ENCODE data around the gene IGFL2. TPM values are rescaled to one million over a fixed set of nuclear protein-coding genes. Genes with fewer than 3 reads are reported as not detected.

IGFL2 gene
- total RNA-seq, 2 experiments from 2014 or later, result not detected

DNA sequence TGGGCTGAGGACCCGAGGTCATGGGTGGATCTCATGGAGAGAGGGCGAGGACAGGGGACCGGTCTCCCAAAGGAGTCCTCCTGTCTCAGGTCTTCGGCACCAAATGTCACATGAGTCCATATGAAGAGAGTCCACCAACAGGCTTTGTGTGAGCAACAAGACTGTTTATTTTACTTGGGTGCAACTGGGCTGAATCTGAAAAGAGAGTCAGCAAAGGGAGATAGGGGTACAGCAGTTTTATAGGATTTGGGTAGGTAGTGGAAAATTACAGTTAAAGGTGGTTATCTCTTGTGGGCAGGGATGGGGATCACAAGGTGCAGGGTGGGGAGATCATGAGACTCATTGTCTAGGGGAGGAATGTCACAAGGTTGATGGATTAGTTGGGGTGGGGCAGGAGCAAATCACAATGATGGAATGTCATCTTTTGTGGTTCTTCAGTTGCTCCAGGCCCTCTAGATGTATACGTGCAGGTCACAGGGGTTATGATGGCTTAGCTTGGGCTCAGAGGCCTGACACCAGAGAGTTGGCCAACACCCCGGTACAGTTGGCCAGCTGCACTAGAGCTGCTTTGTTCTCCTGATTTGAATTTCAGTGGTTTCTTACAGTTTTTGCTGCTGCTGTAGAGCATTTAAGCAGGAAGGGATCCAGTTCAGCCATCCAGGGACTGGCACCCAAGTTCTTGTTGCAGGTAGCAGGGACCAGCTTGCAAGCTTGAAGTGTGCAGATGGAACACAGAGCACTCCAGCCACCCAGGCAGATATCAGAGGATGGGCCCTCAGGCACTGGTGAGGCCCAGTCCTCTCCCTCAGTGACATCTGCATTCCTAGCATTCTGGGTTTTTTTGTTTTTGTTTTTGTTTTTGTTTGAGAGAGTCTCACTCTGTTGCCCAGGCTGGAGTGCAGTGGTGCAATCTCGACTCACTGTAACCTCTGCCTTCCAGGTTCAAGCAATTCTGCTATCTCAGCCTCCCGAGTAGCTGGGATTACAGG is 55.1 kb downstream of the IGFL2 start:
- H3K9me2 ChIP-seq (ENCODE audit: insufficient read depth, low read length), result no peaks in the 10 kb centered on the region
- H3K27ac ChIP-seq (ENCODE audit: low read depth, low read length, poor library complexity, severe bottlenecking), result no peak overlapping the region
- no peak overlapping the region for H3K4me3 ChIP-seq (ENCODE audit: low read depth, low read length, poor library complexity, severe bottlenecking)
- H3K36me3 ChIP-seq (ENCODE audit: insufficient read depth, low read length), result no peaks in the 10 kb centered on the region
- no peaks in the 10 kb centered on the region for H3K9me3 ChIP-seq (ENCODE audit: low read length)
- H3K79me2 ChIP-seq (ENCODE audit: insufficient read depth, low read depth, low read length), result no peaks in the 10 kb centered on the region
- CTCF ChIA-PET (ENCODE audit: unreplicated experiment), result interaction anchor here (0.6 kb wide), 1 partner anchor 433 kb away, joined by 3 read pairs; no protein-coding TSS in a partner anchor
- H3K4me2 ChIP-seq (ENCODE audit: low read length), result no peak overlapping the region
- POLR2A ChIA-PET, result no interaction called here
- DNase-seq (ENCODE audit: low spot score), result no peak
- TF ChIP-seq, protein P1, sequence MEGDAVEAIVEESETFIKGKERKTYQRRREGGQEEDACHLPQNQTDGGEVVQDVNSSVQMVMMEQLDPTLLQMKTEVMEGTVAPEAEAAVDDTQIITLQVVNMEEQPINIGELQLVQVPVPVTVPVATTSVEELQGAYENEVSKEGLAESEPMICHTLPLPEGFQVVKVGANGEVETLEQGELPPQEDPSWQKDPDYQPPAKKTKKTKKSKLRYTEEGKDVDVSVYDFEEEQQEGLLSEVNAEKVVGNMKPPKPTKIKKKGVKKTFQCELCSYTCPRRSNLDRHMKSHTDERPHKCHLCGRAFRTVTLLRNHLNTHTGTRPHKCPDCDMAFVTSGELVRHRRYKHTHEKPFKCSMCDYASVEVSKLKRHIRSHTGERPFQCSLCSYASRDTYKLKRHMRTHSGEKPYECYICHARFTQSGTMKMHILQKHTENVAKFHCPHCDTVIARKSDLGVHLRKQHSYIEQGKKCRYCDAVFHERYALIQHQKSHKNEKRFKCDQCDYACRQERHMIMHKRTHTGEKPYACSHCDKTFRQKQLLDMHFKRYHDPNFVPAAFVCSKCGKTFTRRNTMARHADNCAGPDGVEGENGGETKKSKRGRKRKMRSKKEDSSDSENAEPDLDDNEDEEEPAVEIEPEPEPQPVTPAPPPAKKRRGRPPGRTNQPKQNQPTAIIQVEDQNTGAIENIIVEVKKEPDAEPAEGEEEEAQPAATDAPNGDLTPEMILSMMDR (conservative IDR thresholded peaks at IDR 0.05; ENCODE audit: low read length), result no peak
- TF ChIP-seq EZH2phosphoT487 (IDR thresholded peaks at IDR 0.05; ENCODE audit: borderline replicate concordance, low read depth, low read length), result no peak
- H2AFZ ChIP-seq (ENCODE audit: low read length), result no peak overlapping the region
- H3K4me1 ChIP-seq (ENCODE audit: insufficient read depth, low read length, poor library complexity, severe bottlenecking), result no peaks in the 10 kb centered on the region
- intact Hi-C loops (cut with micrococcal nuclease; ENCODE audit: unreplicated experiment), result no loop called here
- BruUV-seq (replicated peaks), result no TSS peak
- H4K20me1 ChIP-seq (ENCODE audit: insufficient read depth, low read length), result no peaks in the 10 kb centered on the region

DNA sequence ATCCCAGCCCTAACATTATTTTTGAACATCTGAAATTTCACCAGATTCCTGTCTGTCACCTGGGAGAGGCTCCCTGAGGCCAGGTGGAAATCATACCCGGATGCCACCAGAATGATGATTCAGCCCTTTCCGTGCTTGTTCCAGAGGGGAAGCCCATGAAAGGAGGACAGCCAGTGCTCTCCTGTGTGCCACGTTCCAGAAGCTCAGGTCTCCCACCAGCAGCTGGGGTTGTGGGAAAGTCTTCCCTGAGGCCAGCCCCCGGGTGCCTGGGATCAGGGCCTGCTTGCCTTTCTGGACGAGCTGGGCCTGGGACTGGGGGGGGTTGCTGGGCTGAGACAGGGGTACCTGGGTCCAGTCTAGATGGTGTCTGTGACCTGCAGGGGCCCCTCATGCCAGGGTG is 56.0 kb downstream of the IGFL2 start:
- ChIA-PET CTCF (ENCODE audit: unreplicated experiment) (interaction anchor here (0.6 kb wide), 1 partner anchor 434 kb away, joined by 3 read pairs; no protein-coding TSS in a partner anchor), POLR2A (no interaction called here)
- Histone ChIP-seq H3K9me2 (ENCODE audit: insufficient read depth, low read length) (no peaks in the 10 kb centered on the region), H3K9me3 (ENCODE audit: low read length) (no peaks in the 10 kb centered on the region), H3K36me3 (ENCODE audit: insufficient read depth, low read length) (no peaks in the 10 kb centered on the region), H3K4me3 (ENCODE audit: low read depth, low read length, poor library complexity, severe bottlenecking) (no peak overlapping the region), H3K4me1 (ENCODE audit: insufficient read depth, low read length, poor library complexity, severe bottlenecking) (no peaks in the 10 kb centered on the region), H3K27ac (ENCODE audit: low read depth, low read length, poor library complexity, severe bottlenecking) (no peak overlapping the region), H2AFZ (ENCODE audit: low read length) (no peak overlapping the region), H3K79me2 (ENCODE audit: insufficient read depth, low read depth, low read length) (no peaks in the 10 kb centered on the region), H4K20me1 (ENCODE audit: insufficient read depth, low read length) (no peaks in the 10 kb centered on the region), H3K4me2 (ENCODE audit: low read length) (no peak overlapping the region)
- TF ChIP-seq, protein P1 (conservative IDR thresholded peaks at IDR 0.05; ENCODE audit: low read length), result no peak
- no peak for TF ChIP-seq EZH2phosphoT487 (IDR thresholded peaks at IDR 0.05; ENCODE audit: borderline replicate concordance, low read depth, low read length)
- no peak for DNase-seq (ENCODE audit: low spot score)
- no TSS peak for BruUV-seq (replicated peaks)
- intact Hi-C loops (cut with micrococcal nuclease; ENCODE audit: unreplicated experiment), result no loop called here

Measured in OCI-LY7 (cell line).